ENCODE results near the gene LMOD3. TPM values are rescaled to one million over a fixed set of nuclear protein-coding genes. Genes with fewer than 3 reads are reported as not detected.

Gene LMOD3
- total and polyA plus RNA-seq, 9 of the 15 experiments (the other 6 are each of a cell fraction or from before 2014, with no cell fraction given): 0.03 TPM; not detected in 8

- H3K9ac ChIP-seq (ENCODE audit: insufficient read depth in 1 of 2, low read depth in 2 of 2, low read length in 2 of 2): no peak overlapping the region
- H3K79me2 ChIP-seq (ENCODE audit: control insufficient read depth, insufficient read depth, low read length): peaks cover 17% of the 10 kb centered on the region
- H3K9me3 ChIP-seq (replicated peaks; ENCODE audit: control insufficient read depth, insufficient read depth, low read depth, low read length): no peaks in the 10 kb centered on the region
- BruUV-seq (replicated peaks): no TSS peak
- intact Hi-C loops (cut with micrococcal nuclease) (no loop called here), in situ Hi-C loops (cut with MboI) (no loop called here)
- no peak overlapping the region for H3K27ac ChIP-seq (ENCODE audit: extremely low read depth, low read depth, low read length)
- no peak for FAIRE-seq
- H3K9me1 ChIP-seq (ENCODE audit: control insufficient read depth, insufficient read depth, low read length): no peaks in the 10 kb centered on the region
- no peak for TF ChIP-seq ZSCAN32 (CRISPR knock-in tag; IDR thresholded peaks at IDR 0.05)
- TF ChIP-seq NCOR1 (IDR thresholded peaks at IDR 0.05): no peak
- TF ChIP-seq ZNF717 (CRISPR knock-in tag; IDR thresholded peaks at IDR 0.05): no peak
- no peak for TF ChIP-seq MYNN (IDR thresholded peaks at IDR 0.05)
- no peak for TF ChIP-seq MYNN (CRISPR knock-in tag; IDR thresholded peaks at IDR 0.05)
- no peak for TF ChIP-seq GABPA (tag; conservative IDR thresholded peaks at IDR 0.05; ENCODE audit: low read depth)
- TF ChIP-seq POLR2H (tag; IDR thresholded peaks at IDR 0.05; ENCODE audit: low read depth): no peak
- TF ChIP-seq SNIP1 (IDR thresholded peaks at IDR 0.05; ENCODE audit: low read depth): no peak
- no peak for TF ChIP-seq POLR3G (IDR thresholded peaks at IDR 0.05; ENCODE audit: extremely low read depth, insufficient read length, insufficient replicate concordance)
- no peak for TF ChIP-seq BHLHE40 (IDR thresholded peaks at IDR 0.05; ENCODE audit: low read length)
- no peak overlapping the region for H3K4me3 ChIP-seq
- no peaks in the 10 kb centered on the region for H3K27me3 ChIP-seq (ENCODE audit: control insufficient read depth in 2 of 2, insufficient read depth in 2 of 2, low read length in 2 of 2)
- H3K4me2 ChIP-seq (ENCODE audit: insufficient read depth, low read length): no peak overlapping the region
- DNase-seq (ENCODE audit: extremely low read depth in 1 of 4, low spot score in 3 of 4): no peak
- H3K4me1 ChIP-seq (replicated peaks in 1 of 2; ENCODE audit: control insufficient read depth in 2 of 2, insufficient read depth in 2 of 2, low read length in 2 of 2): peaks cover 10 to 14% of the 10 kb centered on the region in 2 experiments
- H4K20me1 ChIP-seq (replicated peaks; ENCODE audit: control insufficient read depth, insufficient read depth, low read length): no peaks in the 10 kb centered on the region
- POLR2A ChIA-PET: interaction anchor here (2.7 kb wide), 1 partner anchor 11 kb away, joined by 17 read pairs; no protein-coding TSS in a partner anchor
- no peaks in the 10 kb centered on the region for H3K36me3 ChIP-seq (ENCODE audit: control insufficient read depth, insufficient read depth, low read length)
- 58% methylated on average over 2 of the region's 3 CpGs for WGBS (ENCODE audit: insufficient coverage, low coverage, missing lambda C conversion rate)
- CTCF ChIA-PET (ENCODE audit: low intra/inter-chr PET ratio): no interaction called here
- no peak overlapping the region for H2AFZ ChIP-seq (ENCODE audit: low read depth, low read length)
- ATAC-seq: no peak
Observed at GRCh38 chr3:69090021-69090420, 32.4 kb downstream of the LMOD3 start.

All from K562 (cell line).